HCT116 (cell line): Measurements from ENCODE around the gene NAV3. TPM values are rescaled to one million over a fixed set of nuclear protein-coding genes. Genes with fewer than 3 reads are reported as not detected.

Experiments
- ATAC-seq: fragments of 200-7000 bp; cut with Tn5 transposase; 2 replicates; pipeline ENCODE4 v1.9.1; 2020; ENCODE audit warnings: mild to moderate bottlenecking, moderate library complexity
- BruUV-seq: library from RNA; stranded (reverse); fragments of 400-500 nt; replicated peaks from 2 replicates; lab custom pipeline; 2021; lab: Mats Ljungman, UMichigan
- CTCF ChIA-PET: fragments of 300-600 bp; sonication (Branson Sonifier 250); formaldehyde crosslinking; loops from one replicate; lab custom pipeline; 2021; ENCODE audit warnings: antibody characterized with exemption; lab: Charles Lee
- POLR2A ChIA-PET: fragments of 300-600, 350-600 bp; sonication (Branson Sonifier 250); formaldehyde crosslinking; loops from one replicate; lab custom pipeline; 2021; ENCODE audit warnings: antibody characterized with exemption; lab: Charles Lee
- RAD21 ChIA-PET, 2 experiments: fragments of 300-600 bp; sonication (Branson Sonifier 250); formaldehyde crosslinking; loops; one replicate each; lab custom pipeline; 2023; ENCODE audit warnings: low total read pairs in 2 of 2; ENCODE audit not compliant: uncharacterized antibody in 2 of 2, unreplicated experiment in 2 of 2, low non-redundant PET in 1 of 2; lab: Charles Lee
- DNase-seq: peaks from one replicate; pipeline ENCODE4 v3.0.0-alpha.2; 2010; ENCODE audit warnings: low read depth, low spot score
- H2AFZ ChIP-seq: fragments of 200-600 bp; shearing (Covaris generic), sonication (generic); 2 replicates; pipeline ENCODE4 v1.6.1; 2017; ENCODE audit warnings: low read depth, mixed run types, mixed read lengths, antibody characterized with exemption, low read length; ENCODE audit not compliant: poor library complexity, severe bottlenecking
- H3K27ac ChIP-seq: 2 replicates; pipeline ENCODE4 v1.5.1; 2012; ENCODE audit warnings: low read depth, low read length
- H3K27me3 ChIP-seq: fragments of 200-600 bp; sonication (generic); 2 replicates; pipeline ENCODE4 v1.6.1; 2016; ENCODE audit warnings: mixed run types, low read length, mixed read lengths; ENCODE audit not compliant: insufficient read depth
- H3K36me3 ChIP-seq, 2 experiments: fragments of 200-500 bp in 1 of 2; fragments of 200-600 bp in 1 of 2; sonication (Bioruptor generic) in 1 of 2; sonication (generic) in 1 of 2; 2 replicates each; pipeline versions ENCODE4 v1.5.1 to v1.6.1; 2014 to 2016; ENCODE audit warnings: low read length in 2 of 2, inconsistent platforms in 1 of 2, mixed read lengths in 1 of 2, mixed run types in 1 of 2; ENCODE audit not compliant: insufficient read depth in 2 of 2, control insufficient read depth in 1 of 2
- H3K4me1 ChIP-seq, 2 experiments: fragments of 200-600 bp in 1 of 2; sonication (generic) in 1 of 2; 2 replicates each; pipeline versions ENCODE4 v1.5.1 to v1.6.1; 2012 to 2017; ENCODE audit warnings: low read length in 2 of 2, inconsistent platforms in 1 of 2, mild to moderate bottlenecking in 1 of 2, mixed read lengths in 1 of 2, mixed run types in 1 of 2, moderate library complexity in 1 of 2; ENCODE audit not compliant: insufficient read depth in 2 of 2, control insufficient read depth in 1 of 2
- H3K4me2 ChIP-seq: fragments of 200-600 bp; sonication (generic); 2 replicates; pipeline ENCODE4 v1.6.1; 2017; ENCODE audit warnings: mixed run types, low read length, mixed read lengths
- H3K4me3 ChIP-seq, 2 experiments: fragments of 200-600 bp in 1 of 2; sonication (generic) in 1 of 2; replicated peaks in 1 of 2; 2 replicates each; pipeline ENCODE4 v1.5.1; 2011 to 2016; ENCODE audit warnings: low read length in 2 of 2, control low read depth in 1 of 2, low read depth in 1 of 2, mild to moderate bottlenecking in 1 of 2, mixed read lengths in 1 of 2, mixed run types in 1 of 2
- H3K79me2 ChIP-seq: fragments of 200-600 bp; sonication (generic); 2 replicates; pipeline ENCODE4 v1.6.1; 2017; ENCODE audit warnings: mild to moderate bottlenecking, mixed run types, low read length, moderate library complexity, mixed read lengths; ENCODE audit not compliant: insufficient read depth
- H3K9ac ChIP-seq: fragments of 200-600 bp; sonication (generic); 2 replicates; pipeline ENCODE4 v1.6.1; 2016; ENCODE audit warnings: low read length, mixed read lengths
- H3K9me2 ChIP-seq: fragments of 200-600 bp; sonication (generic), shearing (Covaris generic); 2 replicates; pipeline ENCODE4 v1.6.1; 2017; ENCODE audit warnings: mixed run types, mild to moderate bottlenecking, moderate library complexity; ENCODE audit not compliant: insufficient read depth
- H3K9me3 ChIP-seq, 2 experiments: fragments of 200-500 bp in 1 of 2; fragments of 200-600 bp in 1 of 2; sonication (Bioruptor generic) in 1 of 2; sonication (generic) in 1 of 2; 2 replicates each; pipeline ENCODE4 v1.6.1; 2014 to 2017; ENCODE audit warnings: low read length in 2 of 2, mixed read lengths in 2 of 2, inconsistent platforms in 1 of 2, low read depth in 1 of 2, mild to moderate bottlenecking in 1 of 2, mixed run types in 1 of 2, moderate library complexity in 1 of 2; ENCODE audit not compliant: control insufficient read depth in 1 of 2, insufficient read depth in 1 of 2
- H4K20me1 ChIP-seq: fragments of 200-600 bp; sonication (generic), shearing (Covaris generic); 2 replicates; pipeline ENCODE4 v1.6.1; 2017; ENCODE audit warnings: mixed run types, mild to moderate bottlenecking, moderate library complexity; ENCODE audit not compliant: insufficient read depth
- ATF3 ChIP-seq: IDR thresholded peaks from 2 replicates; pipeline ENCODE4 v1.6.1; 2012
- CBX3 ChIP-seq: IDR thresholded peaks from 2 replicates; pipeline ENCODE4 v1.6.1; 2012; ENCODE audit warnings: low read depth
- CEBPB ChIP-seq: IDR thresholded peaks from 2 replicates; pipeline ENCODE4 v1.6.1; 2012; ENCODE audit warnings: low read depth
- CTCF ChIP-seq, 3 experiments: fragments of 200-600 bp in 1 of 3; sonication (generic) in 1 of 3; IDR thresholded peaks in 2 of 3; conservative IDR thresholded peaks in 1 of 3; 2 replicates each; pipeline ENCODE4 v1.5.1; 2012 to 2017; ENCODE audit warnings: low read depth in 2 of 3, low read length in 2 of 3, antibody characterized with exemption in 1 of 3, borderline replicate concordance in 1 of 3, control low read depth in 1 of 3, mild to moderate bottlenecking in 1 of 3, mixed read lengths in 1 of 3, mixed run types in 1 of 3, moderate library complexity in 1 of 3; ENCODE audit not compliant: insufficient read depth in 1 of 3
- EGR1 ChIP-seq: IDR thresholded peaks from 2 replicates; pipeline ENCODE4 v1.6.1; 2012; ENCODE audit warnings: low read depth
- EZH2 ChIP-seq: fragments of 200-600 bp; sonication (generic); IDR thresholded peaks from 2 replicates; pipeline ENCODE4 v1.6.1; 2017; ENCODE audit warnings: antibody characterized with exemption, mixed run types
- EZH2phosphoT487 ChIP-seq: fragments of 200-600 bp; IDR thresholded peaks from 2 replicates; pipeline ENCODE4 v1.6.1; 2018; ENCODE audit warnings: antibody characterized with exemption, borderline replicate concordance
- JUND ChIP-seq: IDR thresholded peaks from 2 replicates; pipeline ENCODE4 v1.6.1; 2012
- RAD21 ChIP-seq: IDR thresholded peaks from 2 replicates; pipeline ENCODE4 v1.6.1; 2012; ENCODE audit warnings: low read depth, mild to moderate bottlenecking
- REST ChIP-seq: IDR thresholded peaks from 2 replicates; pipeline ENCODE4 v1.6.1; 2012; ENCODE audit warnings: low read depth
- SIN3A ChIP-seq: IDR thresholded peaks from 2 replicates; pipeline ENCODE4 v1.6.1; 2012; ENCODE audit warnings: low read depth
- SP1 ChIP-seq: IDR thresholded peaks from 2 replicates; pipeline ENCODE4 v1.6.1; 2012; ENCODE audit warnings: low read depth
- SRF ChIP-seq: IDR thresholded peaks from 2 replicates; pipeline ENCODE4 v1.6.1; 2012; ENCODE audit warnings: low read depth
- ZFX ChIP-seq: fragments of 450-650 bp; IDR thresholded peaks from 2 replicates; pipeline ENCODE4 v1.6.1; 2017
- ZNF274 ChIP-seq: fragments of 200-500 bp; sonication (Bioruptor generic); IDR thresholded peaks from 2 replicates; pipeline ENCODE4 v1.6.1; 2014; ENCODE audit warnings: mild to moderate bottlenecking, low read depth, low read length, inconsistent platforms
- intact Hi-C: fragments of 100-400 bp; cut with micrococcal nuclease; formaldehyde crosslinking; loops from 2 replicates; pipeline ENCODE4 v1.10.0; 2022
- total RNA-seq: library from RNA; stranded (reverse); gene quantifications from one replicate; pipeline ENCODE4 v1.2.1, GENCODE V29; 2021; ENCODE audit not compliant: unreplicated experiment
- TF ChIP-seq, protein P1 (sequence below): IDR thresholded peaks from 2 replicates; pipeline ENCODE4 v1.6.1; 2011; ENCODE audit warnings: mild to moderate bottlenecking, low read length, moderate library complexity; ENCODE audit not compliant: insufficient replicate concordance; ENCODE audit errors: extremely low read depth

Gene NAV3
- total RNA-seq, 1 experiment from 2014 or later = 7.8 TPM

- ChIA-PET RAD21 (no interaction called here), CTCF (no interaction called here), POLR2A (no interaction called here)
- no peak overlapping the region for H3K27ac ChIP-seq
- no peaks in the 10 kb centered on the region for H3K9me3 ChIP-seq
- intact Hi-C loops = no loop called here
- no peaks in the 10 kb centered on the region for H3K4me1 ChIP-seq
- H3K9me2 ChIP-seq = no peaks in the 10 kb centered on the region; the same call in 1 of the 2 replicates
- TF ChIP-seq RAD21 = no peak
- no peak for TF ChIP-seq ZNF274
- TF ChIP-seq EGR1 = no peak
- TF ChIP-seq CEBPB = no peak
- TF ChIP-seq ATF3 = no peak
- TF ChIP-seq SP1 = no peak
- TF ChIP-seq EZH2phosphoT487 = no peak
- no peak for TF ChIP-seq SRF
- TF ChIP-seq CTCF (IDR thresholded peaks at IDR 0.05 in 2 of 3, conservative IDR thresholded peaks at IDR 0.05 in 1 of 3; ENCODE audit: borderline replicate concordance in 1 of 3, insufficient read depth in 1 of 3, low read depth in 2 of 3, low read length in 2 of 3) = no peak
- no peak for TF ChIP-seq EZH2
- TF ChIP-seq, protein P1, sequence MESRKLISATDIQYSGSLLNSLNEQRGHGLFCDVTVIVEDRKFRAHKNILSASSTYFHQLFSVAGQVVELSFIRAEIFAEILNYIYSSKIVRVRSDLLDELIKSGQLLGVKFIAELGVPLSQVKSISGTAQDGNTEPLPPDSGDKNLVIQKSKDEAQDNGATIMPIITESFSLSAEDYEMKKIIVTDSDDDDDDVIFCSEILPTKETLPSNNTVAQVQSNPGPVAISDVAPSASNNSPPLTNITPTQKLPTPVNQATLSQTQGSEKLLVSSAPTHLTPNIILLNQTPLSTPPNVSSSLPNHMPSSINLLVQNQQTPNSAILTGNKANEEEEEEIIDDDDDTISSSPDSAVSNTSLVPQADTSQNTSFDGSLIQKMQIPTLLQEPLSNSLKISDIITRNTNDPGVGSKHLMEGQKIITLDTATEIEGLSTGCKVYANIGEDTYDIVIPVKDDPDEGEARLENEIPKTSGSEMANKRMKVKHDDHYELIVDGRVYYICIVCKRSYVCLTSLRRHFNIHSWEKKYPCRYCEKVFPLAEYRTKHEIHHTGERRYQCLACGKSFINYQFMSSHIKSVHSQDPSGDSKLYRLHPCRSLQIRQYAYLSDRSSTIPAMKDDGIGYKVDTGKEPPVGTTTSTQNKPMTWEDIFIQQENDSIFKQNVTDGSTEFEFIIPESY = no peak
- TF ChIP-seq ZFX = no peak
- TF ChIP-seq JUND = no peak
- TF ChIP-seq SIN3A = no peak
- no peak for TF ChIP-seq CBX3
- TF ChIP-seq REST = no peak
- H3K4me3 ChIP-seq = no peak overlapping the region
- BruUV-seq = no TSS peak
- no peak overlapping the region for H2AFZ ChIP-seq
- DNase-seq (no peak), ATAC-seq (no peak)
- H3K79me2 ChIP-seq = no peaks in the 10 kb centered on the region
- H4K20me1 ChIP-seq = no peaks in the 10 kb centered on the region
- H3K4me2 ChIP-seq = no peak overlapping the region
- H3K27me3 ChIP-seq = no peaks in the 10 kb centered on the region
- H3K36me3 ChIP-seq = no peaks in the 10 kb centered on the region
- no peak overlapping the region for H3K9ac ChIP-seq
Observed at GRCh38 chr12:78248321-78248720, 417.6 kb downstream of the NAV3 start.
